ENCODE measurements around the gene CEP112. TPM values are rescaled to one million over a fixed set of nuclear protein-coding genes. Genes with fewer than 3 reads are reported as not detected.
A peak's percentile ranks its signal among the peaks of the same experiment; 100 is the strongest.

CEP112 gene
- total RNA-seq, 6 donors from 2014 or later: 14.3 to 70.2 (median 31.0) TPM

GRCh38 chr17:65959630-65960029 lies 232.3 kb downstream of the CEP112 start:
- peaks cover 0 to 9% (median 1%) of the 10 kb centered on the region in 4 donors for H3K36me3 ChIP-seq
- no peaks in the 10 kb centered on the region for H3K4me1 ChIP-seq
- H3K9me3 ChIP-seq: peaks cover 0 to 9% (median 0%) of the 10 kb centered on the region in 4 donors
- TF ChIP-seq POLR2A (IDR thresholded peaks at IDR 0.05) (no peak), CTCF (IDR thresholded peaks at IDR 0.05) (no peak), EP300 (IDR thresholded peaks at IDR 0.05) (no peak), POLR2AphosphoS5 (IDR thresholded peaks at IDR 0.05) (no peak)
- no peak overlapping the region for H3K27ac ChIP-seq
- no peaks in the 10 kb centered on the region for H3K27me3 ChIP-seq
- DNase-seq (peak in 1 of 2 donors; percentile 3), ATAC-seq (ENCODE audit: low FRiP score in 2 of 2) (no peak)
- 92 to 100% methylated on average over 2 to 3 of the region's 3 CpGs for whole genome bisulfite sequencing, 2 donors
- H3K4me3 ChIP-seq: no peak overlapping the region

- TF ChIP-seq CTCF (IDR thresholded peaks at IDR 0.05): no peak
- no peak for TF ChIP-seq POLR2A (IDR thresholded peaks at IDR 0.05)
- no peak for TF ChIP-seq POLR2AphosphoS5 (IDR thresholded peaks at IDR 0.05)
- TF ChIP-seq EP300 (IDR thresholded peaks at IDR 0.05): no peak
- ATAC-seq (ENCODE audit: low FRiP score in 2 of 2): no peak
- WGBS, 2 donors: 89 to 90% methylated on average over 1 of the region's 1 CpG
- Histone ChIP-seq H3K4me1 (no peaks in the 10 kb centered on the region), H3K27me3 (no peaks in the 10 kb centered on the region), H3K4me3 (no peak overlapping the region), H3K36me3 (peaks cover 0 to 9% (median 1%) of the 10 kb centered on the region in 4 donors), H3K27ac (no peak overlapping the region), H3K9me3 (peaks cover 0 to 9% (median 0%) of the 10 kb centered on the region in 4 donors)
- DNase-seq: no peak
Observed at GRCh38 chr17:65956814-65957213, 235.1 kb downstream of the CEP112 start.

- TF ChIP-seq POLR2A (IDR thresholded peaks at IDR 0.05) (no peak), CTCF (IDR thresholded peaks at IDR 0.05) (no peak), POLR2AphosphoS5 (IDR thresholded peaks at IDR 0.05) (no peak), EP300 (IDR thresholded peaks at IDR 0.05) (no peak)
- no peak overlapping the region for H3K4me3 ChIP-seq
- 50% methylated on average over 2 of the region's 2 CpGs for WGBS, 2 donors
- peaks cover 0 to 9% (median 0%) of the 10 kb centered on the region in 4 donors for H3K9me3 ChIP-seq
- no peak for ATAC-seq (ENCODE audit: low FRiP score in 2 of 2)
- DNase-seq: no peak
- no peaks in the 10 kb centered on the region for H3K4me1 ChIP-seq
- H3K27ac ChIP-seq: no peak overlapping the region
- peaks cover 0 to 7% (median 0%) of the 10 kb centered on the region in 4 donors for H3K36me3 ChIP-seq
- H3K27me3 ChIP-seq: no peaks in the 10 kb centered on the region
Observed at GRCh38 chr17:65954148-65954449, 237.8 kb downstream of the CEP112 start.

GRCh38 chr17:65953316-65954147 lies 238.4 kb downstream of the CEP112 start:
- H3K4me3 ChIP-seq: no peak overlapping the region
- ATAC-seq (ENCODE audit: low FRiP score in 2 of 2) (no peak), DNase-seq (no peak)
- peaks cover 0 to 1% (median 0%) of the 10 kb centered on the region in 4 donors for H3K36me3 ChIP-seq
- 90 to 92% methylated on average over 11 of the region's 11 CpGs for WGBS, 2 donors
- TF ChIP-seq EP300 (IDR thresholded peaks at IDR 0.05) (no peak), CTCF (IDR thresholded peaks at IDR 0.05) (no peak), POLR2A (IDR thresholded peaks at IDR 0.05) (no peak), POLR2AphosphoS5 (IDR thresholded peaks at IDR 0.05) (no peak)
- H3K27me3 ChIP-seq: no peaks in the 10 kb centered on the region
- H3K9me3 ChIP-seq: peaks cover 0 to 3% (median 0%) of the 10 kb centered on the region in 4 donors
- H3K27ac ChIP-seq: no peak overlapping the region
- H3K4me1 ChIP-seq: no peaks in the 10 kb centered on the region

GRCh38 chr17:65952586-65952985 lies 239.3 kb downstream of the CEP112 start:
- no peaks in the 10 kb centered on the region for H3K9me3 ChIP-seq
- no peaks in the 10 kb centered on the region for H3K27me3 ChIP-seq
- no peaks in the 10 kb centered on the region for H3K4me1 ChIP-seq
- H3K36me3 ChIP-seq: no peaks in the 10 kb centered on the region
- H3K27ac ChIP-seq: no peak overlapping the region
- 81 to 100% methylated on average over 1 of the region's 1 CpG for WGBS, 2 donors
- ATAC-seq (ENCODE audit: low FRiP score in 2 of 2) (no peak), DNase-seq (no peak)
- no peak overlapping the region for H3K4me3 ChIP-seq
- TF ChIP-seq EP300 (IDR thresholded peaks at IDR 0.05) (no peak), POLR2A (IDR thresholded peaks at IDR 0.05) (no peak), CTCF (IDR thresholded peaks at IDR 0.05) (no peak), POLR2AphosphoS5 (IDR thresholded peaks at IDR 0.05) (no peak)
